ENCODE data around the gene GMDS.

- TF ChIP-seq EZH2 (IDR thresholded peaks at IDR 0.05; ENCODE audit: borderline replicate concordance, low read length) (no peak), CTCF (conservative IDR thresholded peaks at IDR 0.05 in 1 of 2, IDR thresholded peaks at IDR 0.05 in 1 of 2; ENCODE audit: extremely low read depth in 1 of 2, insufficient read depth in 1 of 2, low read depth in 1 of 2, low read length in 2 of 2) (no peak)
Measured at GRCh38 chr6:1778686-1779235, 466.6 kb downstream of the GMDS start.
